Dendritic cell treated with granulocyte-macrophage colony-stimulating factor and Interleukin-4, amounts not matched to agents 40 ng/mL and 50 ng/mL, for 4 days (primary cell): ENCODE measurements around the gene OOSP4A.

ENCODE experiments used
- H3K27ac Mint-ChIP-seq: one replicate; pipeline ENCODE4 v1.8.0; 2022; ENCODE audit warnings: mild to moderate bottlenecking, mixed read lengths
- H3K27me3 Mint-ChIP-seq: one replicate; pipeline ENCODE4 v1.8.0; 2022; ENCODE audit warnings: mild to moderate bottlenecking, mixed read lengths
- H3K36me3 Mint-ChIP-seq: one replicate; pipeline ENCODE4 v1.8.0; 2022; ENCODE audit warnings: low read depth, mixed read lengths
- H3K4me1 Mint-ChIP-seq: one replicate; pipeline ENCODE4 v1.8.0; 2022; ENCODE audit warnings: low read depth, mixed read lengths
- H3K4me3 Mint-ChIP-seq: one replicate; pipeline ENCODE4 v1.8.0; 2022; ENCODE audit warnings: mild to moderate bottlenecking, moderate library complexity, mixed read lengths
- H3K9me3 Mint-ChIP-seq: one replicate; pipeline ENCODE4 v1.8.0; 2022; ENCODE audit warnings: mixed read lengths
- intact Hi-C: fragments of 100-400 bp; cut with micrococcal nuclease; formaldehyde crosslinking; loops from one replicate; pipeline ENCODE4 v1.15.0; 2022

OOSP4A gene

GRCh38 chr11:59999691-60000090, 35.9 kb downstream of the OOSP4A start:
- intact Hi-C loops, result no loop called here
- no peaks in the 10 kb centered on the region for H3K4me1 Mint-ChIP-seq
- H3K4me3 Mint-ChIP-seq, result no peak overlapping the region
- H3K9me3 Mint-ChIP-seq, result peaks cover 42% of the 10 kb centered on the region
- peaks cover 5% of the 10 kb centered on the region for H3K36me3 Mint-ChIP-seq
- no peak overlapping the region for H3K27ac Mint-ChIP-seq
- no peaks in the 10 kb centered on the region for H3K27me3 Mint-ChIP-seq

DNA sequence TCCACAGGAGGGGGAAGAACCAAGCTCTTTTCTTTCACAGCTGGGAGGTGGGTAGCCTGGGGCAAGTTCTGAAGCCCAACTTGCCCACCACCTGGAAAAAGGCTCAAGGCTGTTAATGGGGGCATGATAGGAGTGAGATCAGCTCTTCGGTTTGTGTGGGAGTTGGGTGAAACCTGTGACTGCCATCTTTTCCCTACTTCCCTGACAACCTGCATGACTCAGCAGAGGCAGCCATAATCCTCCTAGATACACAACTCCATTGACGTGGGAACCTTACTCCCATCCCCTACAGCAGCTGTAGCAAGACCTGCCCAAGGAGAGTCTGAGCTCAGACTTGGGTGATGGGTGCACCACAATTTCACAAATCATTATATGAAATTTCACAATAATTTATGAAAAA, 39.9 kb downstream of the OOSP4A start:
- Mint-ChIP-seq H3K9me3 (peaks cover 40% of the 10 kb centered on the region), H3K27me3 (no peaks in the 10 kb centered on the region), H3K4me3 (no peak overlapping the region), H3K36me3 (peaks cover 5% of the 10 kb centered on the region), H3K4me1 (no peaks in the 10 kb centered on the region), H3K27ac (no peak overlapping the region)
- intact Hi-C loops, result no loop called here

- H3K4me3 Mint-ChIP-seq, result no peak overlapping the region
- peaks cover 32% of the 10 kb centered on the region for H3K9me3 Mint-ChIP-seq
- H3K27ac Mint-ChIP-seq, result no peak overlapping the region
- H3K4me1 Mint-ChIP-seq, result no peaks in the 10 kb centered on the region
- intact Hi-C loops, result no loop called here
- no peaks in the 10 kb centered on the region for H3K36me3 Mint-ChIP-seq
- no peaks in the 10 kb centered on the region for H3K27me3 Mint-ChIP-seq
Measured at GRCh38 chr11:60005360-60005759, 41.5 kb downstream of the OOSP4A start.

DNA sequence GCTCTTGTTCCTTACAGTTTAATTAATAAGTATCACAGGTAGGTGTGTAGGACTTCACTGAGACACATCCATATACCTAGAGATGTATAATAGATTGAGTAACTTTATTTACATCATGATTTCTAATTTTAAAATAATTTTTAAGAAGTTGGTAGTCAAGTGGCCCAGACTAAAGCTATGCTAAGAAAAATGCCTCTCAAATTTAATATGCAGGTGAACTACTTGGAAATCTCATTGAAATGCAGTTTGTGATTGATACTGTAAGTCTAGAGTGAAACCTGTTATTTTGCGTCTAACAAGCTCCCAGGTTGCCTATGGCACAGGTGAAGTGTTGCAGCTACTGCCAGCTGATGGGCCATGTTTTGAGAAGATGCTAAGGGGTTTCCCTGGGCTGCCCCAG, 53.0 kb downstream of the OOSP4A start, which contains the start of gene OOSP4B:
OOSP4B (plus strand) TSS at position 301 of the 400 bp plus-strand sequence.
- Mint-ChIP-seq H3K4me1 (no peaks in the 10 kb centered on the region), H3K27ac (no peak within 1 kb of the TSS), H3K27me3 (no peaks in the 10 kb centered on the region), H3K36me3 (no peaks in the 10 kb centered on the region), H3K4me3 (no peak within 1 kb of the TSS), H3K9me3 (no peaks in the 10 kb centered on the region)
- intact Hi-C loops, result no loop called here

GRCh38 chr11:60018058-60018457, 54.2 kb downstream of the OOSP4A start:
- no peak overlapping the region for H3K27ac Mint-ChIP-seq
- intact Hi-C loops, result no loop called here
- H3K4me3 Mint-ChIP-seq, result no peak overlapping the region
- H3K27me3 Mint-ChIP-seq, result no peaks in the 10 kb centered on the region
- no peaks in the 10 kb centered on the region for H3K9me3 Mint-ChIP-seq
- no peaks in the 10 kb centered on the region for H3K36me3 Mint-ChIP-seq
- H3K4me1 Mint-ChIP-seq, result no peaks in the 10 kb centered on the region
